GM19239 (cell line): Measurements from ENCODE around the gene SMC6.

ENCODE experiments used
- DNase-seq: peaks from one replicate; pipeline ENCODE4 v3.0.0; 2011; ENCODE audit warnings: low spot score; ENCODE audit not compliant: insufficient read length
- FAIRE-seq: peaks from 2 replicates; lab custom pipeline; 2011; peaks lifted over from hg19 to GRCh38; lab: Jason Lieb, UNC

SMC6 gene

DNA sequence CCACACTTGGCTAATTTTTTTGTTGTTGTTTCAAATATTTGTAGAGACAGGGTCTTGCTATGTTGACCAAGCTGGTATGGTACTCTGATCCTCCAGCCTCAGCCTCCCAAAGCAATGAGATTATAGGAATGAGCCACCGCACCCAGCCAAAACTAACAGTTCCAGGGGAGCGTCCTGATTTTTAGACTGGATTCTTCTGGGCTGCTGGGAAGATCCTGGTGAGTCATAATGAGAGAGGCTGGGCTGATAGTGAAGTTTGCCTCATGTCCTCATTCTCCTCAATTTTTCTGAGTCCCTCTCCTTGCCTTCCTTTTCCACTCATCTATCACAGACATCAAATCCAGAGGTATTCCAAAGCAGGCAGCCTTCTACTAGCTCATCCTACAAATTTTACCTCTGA, 131.8 kb downstream of the SMC6 start:
- FAIRE-seq: no peak
- DNase-seq: no peak

DNA sequence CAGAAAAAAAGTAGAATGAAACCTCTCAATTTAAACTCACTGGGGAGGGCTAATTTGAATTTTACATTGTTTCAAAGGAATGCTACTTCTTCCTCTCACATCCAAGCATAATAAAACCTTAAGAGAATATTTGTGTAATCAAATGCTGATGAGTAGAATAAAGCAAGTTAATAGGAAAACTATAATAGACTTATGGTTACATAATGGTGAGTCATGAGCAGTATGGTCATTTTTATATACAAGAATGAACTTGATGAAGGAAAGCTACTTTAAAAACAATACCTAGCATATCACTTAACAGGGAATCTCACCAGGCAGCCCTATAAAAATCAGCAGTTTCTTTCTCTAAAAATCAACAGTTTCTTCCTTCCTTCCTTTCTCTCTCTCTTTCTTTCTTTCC, 132.8 kb downstream of the SMC6 start:
- no peak for DNase-seq

DNA sequence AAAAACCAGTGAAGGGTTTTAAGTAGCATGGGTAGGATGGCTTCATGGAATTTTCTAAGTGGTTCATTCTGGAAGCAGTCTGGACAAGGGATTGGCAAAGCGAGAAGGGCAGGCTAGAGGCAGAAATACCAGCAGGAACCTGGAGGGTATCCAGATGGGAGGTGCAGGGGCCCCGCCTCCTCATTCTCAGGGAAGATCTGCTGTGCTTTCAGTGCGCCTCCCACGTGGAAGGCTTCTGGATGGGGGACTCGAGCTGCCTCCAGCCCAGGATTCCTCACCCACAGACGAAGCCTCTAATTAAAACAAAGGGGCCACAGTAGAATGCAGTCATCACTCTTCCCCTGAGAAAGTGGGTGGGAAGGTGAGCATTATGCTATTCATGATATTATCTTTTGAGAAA, 133.3 kb downstream of the SMC6 start:
- FAIRE-seq: no peak
- no peak for DNase-seq

More for the DNA sequence above, 132.8 kb downstream of the SMC6 start:
- FAIRE-seq: no peak

DNA sequence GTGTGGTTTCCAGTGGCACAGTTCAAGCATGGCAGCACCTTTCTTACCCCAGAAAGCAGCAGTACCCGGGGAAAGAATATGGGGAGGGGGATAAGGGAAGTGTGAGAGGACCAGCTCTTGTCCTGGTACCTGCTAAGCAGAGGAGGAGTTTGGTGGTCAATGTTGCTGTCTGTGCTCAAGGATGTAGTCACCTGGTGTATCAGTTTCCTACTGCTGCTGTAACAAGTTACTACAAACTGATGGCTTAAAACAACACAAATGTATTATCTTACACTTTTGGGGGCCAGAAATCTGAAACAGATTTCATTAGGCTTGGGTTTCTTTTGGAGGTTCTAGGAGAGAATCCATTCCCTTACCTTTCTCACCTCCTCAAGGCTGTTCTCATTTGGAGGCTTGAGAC, 135.7 kb downstream of the SMC6 start:
- FAIRE-seq (no peak), DNase-seq (no peak)

DNA sequence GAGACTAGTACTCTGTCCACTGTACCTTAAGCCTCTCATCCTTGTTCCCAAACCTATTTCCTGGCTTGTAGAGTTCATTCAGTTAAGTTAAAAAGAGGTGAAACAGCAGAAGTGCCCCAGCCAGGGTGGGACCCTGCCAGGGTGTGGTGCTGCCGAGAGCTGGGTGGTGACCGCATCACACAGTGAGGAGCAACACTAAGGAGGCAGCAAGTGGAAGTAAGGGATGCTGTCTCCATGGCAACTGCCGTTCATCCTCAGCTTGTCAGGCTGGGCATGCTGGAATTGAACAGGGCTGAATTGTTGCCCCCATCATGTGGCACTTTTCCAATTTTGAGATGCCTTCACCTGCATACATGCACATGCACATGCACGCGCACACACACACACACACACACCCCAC, 136.1 kb downstream of the SMC6 start:
- FAIRE-seq (no peak), DNase-seq (no peak)

DNA sequence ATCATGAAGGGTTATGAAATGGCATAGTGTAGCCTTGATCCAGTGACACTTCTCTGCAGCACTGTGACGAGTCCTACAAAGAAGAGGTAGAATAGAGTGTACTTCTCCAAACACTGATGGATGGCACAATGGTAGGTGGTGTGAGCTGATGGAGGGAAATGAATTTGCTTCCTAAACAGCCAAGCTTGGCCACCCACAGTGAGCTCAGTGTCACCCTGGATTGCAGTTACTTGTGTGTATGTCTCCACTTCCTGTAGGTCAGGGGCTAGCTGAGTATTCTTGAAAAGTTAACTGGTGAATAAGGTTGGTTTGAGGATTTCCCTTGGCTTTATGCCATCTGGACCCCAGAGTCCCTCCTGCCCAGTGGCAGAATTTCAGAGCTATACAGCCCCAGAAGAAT, 137.2 kb downstream of the SMC6 start:
- DNase-seq (no peak), FAIRE-seq (no peak)

DNA sequence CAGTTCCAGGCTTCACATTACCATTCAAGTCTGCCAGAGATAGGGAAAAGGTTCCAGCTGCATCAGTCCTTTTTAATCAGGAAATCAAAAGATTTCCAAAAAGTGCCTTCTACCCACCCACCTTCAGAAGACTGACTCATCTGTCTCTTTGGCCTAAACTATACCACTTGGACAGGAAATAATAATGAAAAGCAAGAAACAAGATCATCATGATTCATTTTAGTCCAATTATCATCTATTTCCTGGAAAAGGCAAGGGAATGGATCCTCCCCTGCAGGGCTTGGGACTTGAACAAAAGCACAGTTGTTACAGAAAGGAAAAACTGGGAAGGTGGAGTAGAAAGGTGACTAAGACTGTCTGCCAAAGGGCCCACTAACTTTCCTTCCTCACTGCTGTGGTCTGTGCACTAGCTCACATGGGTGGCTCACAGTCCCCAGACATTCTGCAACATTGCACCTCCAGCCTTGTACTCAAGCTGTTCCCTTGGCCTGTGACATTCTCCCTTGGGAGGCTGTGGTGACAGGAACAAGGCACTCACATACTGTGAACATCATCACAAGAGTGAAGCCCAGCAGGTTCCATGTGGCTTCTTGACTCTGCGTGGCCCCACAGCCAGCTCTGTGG, 137.8 kb downstream of the SMC6 start:
- FAIRE-seq (no peak), DNase-seq (no peak)

DNA sequence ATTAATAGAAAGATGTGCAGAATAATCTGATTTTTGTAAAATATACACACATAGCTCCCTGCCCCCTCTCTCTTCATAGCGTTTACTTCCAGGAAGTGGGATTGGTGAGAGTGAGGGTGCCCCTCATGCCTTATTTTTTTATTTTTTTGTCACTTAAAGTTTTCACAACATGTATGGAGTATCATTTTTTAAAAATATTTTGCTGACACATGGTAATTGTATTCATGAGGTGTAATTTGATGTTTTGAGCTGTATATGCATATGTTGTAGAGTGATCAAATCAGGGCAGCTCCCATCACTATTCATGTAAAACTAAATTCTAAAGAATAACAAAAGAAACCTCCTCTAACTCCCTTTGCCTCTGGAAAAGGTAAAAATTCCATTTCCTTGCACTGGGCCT, 138.5 kb downstream of the SMC6 start:
- FAIRE-seq (no peak), DNase-seq (no peak)

DNA sequence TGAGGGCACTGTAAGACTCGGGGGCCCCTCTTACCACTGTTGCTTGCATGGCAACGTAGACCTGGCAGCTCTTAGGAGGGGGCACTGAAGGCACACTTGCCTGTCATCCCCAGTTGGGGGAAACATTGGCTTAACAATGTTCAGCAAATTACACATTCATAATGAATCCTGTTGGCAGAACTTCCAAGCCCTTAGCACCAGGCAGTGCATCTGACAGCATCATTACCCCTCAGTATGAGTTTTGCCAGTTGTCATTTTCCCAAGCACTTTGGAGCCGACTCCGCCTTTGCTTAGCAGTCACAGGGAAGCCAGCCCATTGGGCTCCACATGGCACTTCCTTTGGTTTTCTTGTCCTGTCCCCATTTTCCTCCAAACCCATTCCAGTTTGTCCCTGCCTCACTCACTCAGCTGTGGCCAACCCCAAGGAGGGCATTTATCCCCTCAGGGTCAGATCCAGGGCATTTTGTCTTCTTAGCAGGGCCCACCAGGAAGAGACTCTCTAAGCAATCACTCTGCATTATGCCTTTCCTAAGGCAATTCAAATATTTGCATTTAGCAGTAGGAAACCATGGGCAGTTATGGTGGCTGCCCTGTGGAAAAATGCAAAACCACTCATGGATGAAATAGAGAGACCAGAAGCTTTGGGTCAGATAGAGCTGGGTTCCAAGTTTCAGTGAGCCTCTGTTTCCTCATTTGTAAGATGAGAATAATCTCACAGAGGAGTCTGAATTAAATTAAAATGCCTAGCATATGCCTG, 139.3 kb downstream of the SMC6 start:
- no peak for FAIRE-seq
- DNase-seq: no peak
